Activated T-cell treated with anti-CD3 and anti-CD28 coated beads, Interleukin-2, amount 50 U/mL, for 48 hours (primary cell): ENCODE data around the gene SMIM31.

Experiments used
- DNase-seq, 2 experiments: peaks; one replicate each; pipeline ENCODE4 v3.0.0-alpha.2; 2020

Gene SMIM31

GRCh38 chr4:164789047-164789446 is 35.1 kb downstream of the SMIM31 start:
- no peak for DNase-seq

GRCh38 chr4:164790249-164790648 is 36.3 kb downstream of the SMIM31 start:
- DNase-seq = no peak

- no peak for DNase-seq
Observed at GRCh38 chr4:164799410-164799809, 45.5 kb downstream of the SMIM31 start.

- no peak for DNase-seq
Observed at GRCh38 chr4:164800786-164801185, 46.9 kb downstream of the SMIM31 start.

GRCh38 chr4:164802301-164802901 is 48.5 kb downstream of the SMIM31 start:
- DNase-seq = no peak

GRCh38 chr4:164803702-164804101 is 49.8 kb downstream of the SMIM31 start:
- no peak for DNase-seq

- DNase-seq = no peak
Observed at GRCh38 chr4:164807611-164808010, 53.7 kb downstream of the SMIM31 start.

GRCh38 chr4:164813554-164813953 is 59.6 kb downstream of the SMIM31 start:
- DNase-seq = no peak

GRCh38 chr4:164815711-164816110 is 61.8 kb downstream of the SMIM31 start:
- DNase-seq = no peak

GRCh38 chr4:164819366-164819765 is 65.4 kb downstream of the SMIM31 start:
- DNase-seq = no peak

GRCh38 chr4:164821711-164822110 is 67.8 kb downstream of the SMIM31 start:
- no peak for DNase-seq

GRCh38 chr4:164824581-164824980 is 70.7 kb downstream of the SMIM31 start:
- DNase-seq = no peak

GRCh38 chr4:164828955-164829354 is 75.0 kb downstream of the SMIM31 start:
- DNase-seq = no peak

- no peak for DNase-seq
Observed at GRCh38 chr4:164846566-164846965, 92.6 kb downstream of the SMIM31 start.

- no peak for DNase-seq
Observed at GRCh38 chr4:164847016-164847415, 93.1 kb downstream of the SMIM31 start.

- DNase-seq = no peak
Observed at GRCh38 chr4:164847967-164848649, 94.2 kb downstream of the SMIM31 start.
